K562 (cell line): Measurements from ENCODE around the gene PNPLA8.

Source experiments
- BACH1 ChIP-seq: fragments of 200-800 bp; sonication (Bioruptor generic); IDR thresholded peaks from 2 replicates; pipeline ENCODE4 v1.6.1; 2016; ENCODE audit warnings: missing genetic modification characterization, missing compliant biosample characterization
- CTCF ChIP-seq, 3 experiments: IDR thresholded peaks in 2 of 3; conservative IDR thresholded peaks in 1 of 3; 2 replicates each; pipeline ENCODE4 v1.5.1; 2011 to 2012; ENCODE audit warnings: low read length in 3 of 3, mild to moderate bottlenecking in 3 of 3, control low read depth in 2 of 3, improper control_type of control experiment in 1 of 3, inconsistent platforms in 1 of 3, low read depth in 1 of 3, mixed read lengths in 1 of 3, moderate library complexity in 1 of 3; ENCODE audit not compliant: insufficient read depth in 2 of 3
- E2F8 ChIP-seq: fragments of 450-650 bp; IDR thresholded peaks from 2 replicates; pipeline ENCODE4 v1.7.1; 2018; ENCODE audit warnings: mild to moderate bottlenecking, low read depth; ENCODE audit not compliant: partially characterized antibody
- ELF4 ChIP-seq: fragments of 450-650 bp; formaldehyde crosslinking; IDR thresholded peaks from 2 replicates; pipeline ENCODE4 v1.4.0; 2022; ENCODE audit warnings: missing genetic modification characterization
- EP300 ChIP-seq: IDR thresholded peaks from 2 replicates; pipeline ENCODE4 v1.6.1; 2012; ENCODE audit warnings: low read length, improper control_type of control experiment
- GTF2A2 ChIP-seq: IDR thresholded peaks from 2 replicates; pipeline ENCODE4 v1.6.1; 2016; ENCODE audit warnings: mild to moderate bottlenecking, missing genetic modification characterization, missing compliant biosample characterization
- NCOA6 ChIP-seq: fragments of 450-650 bp; IDR thresholded peaks from 2 replicates; pipeline ENCODE4 v1.6.1; 2017; ENCODE audit warnings: mild to moderate bottlenecking
- NR0B1 ChIP-seq: fragments of 450-650 bp; IDR thresholded peaks from one replicate; pipeline ENCODE4 v1.6.1; 2018; ENCODE audit warnings: mild to moderate bottlenecking, moderate library complexity; ENCODE audit not compliant: partially characterized antibody
- TBP ChIP-seq: optimal IDR thresholded peaks from 2 replicates; pipeline ENCODE3; 2011; ENCODE audit warnings: low read depth, low read length, improper control_type of control experiment
- ZNF324 ChIP-seq: fragments of 250-450 bp; sonication (Bioruptor Pico); IDR thresholded peaks from 2 replicates; pipeline ENCODE4 v1.4.0; 2020; ENCODE audit warnings: mild to moderate bottlenecking
- ZNF407 ChIP-seq: fragments of 450-650 bp; IDR thresholded peaks from 2 replicates; pipeline ENCODE4 v1.6.1; 2016; ENCODE audit warnings: low read depth
- ZNF778 ChIP-seq: fragments of 450-650 bp; formaldehyde crosslinking; IDR thresholded peaks from 2 replicates; pipeline ENCODE4 v1.4.0; 2020; ENCODE audit warnings: mild to moderate bottlenecking, moderate library complexity

GRCh38 chr7:108461840-108462239, 64.1 kb downstream of the PNPLA8 start:
- TF ChIP-seq GTF2A2 (tag) (no peak), NCOA6 (no peak), ZNF407 (no peak), BACH1 (no peak), ZNF778 (CRISPR knock-in tag) (no peak), EP300 (no peak), ELF4 (CRISPR knock-in tag) (no peak), ZNF324 (CRISPR knock-in tag) (no peak), E2F8 (no peak), CTCF (IDR thresholded peaks at IDR 0.05 in 2 of 3, conservative IDR thresholded peaks at IDR 0.05 in 1 of 3; ENCODE audit: insufficient read depth in 2 of 3, low read depth in 1 of 3, low read length in 3 of 3) (no peak), NR0B1 (no peak), TBP (no peak)
